SK-N-SH (cell line): ENCODE results near the gene SH3BP4. TPM values are rescaled to one million over a fixed set of nuclear protein-coding genes. Genes with fewer than 3 reads are reported as not detected.

ENCODE experiments used
- CTCF ChIA-PET: fragments of 300-600, 350-600 bp; formaldehyde crosslinking; extraction: SDS; loops from one replicate; lab custom pipeline; 2021; lab: Yijun Ruan, JAX
- POLR2A ChIA-PET: fragments of 350-600 bp; sonication (Branson Sonifier 250); formaldehyde crosslinking; extraction: SDS; loops from one replicate; lab custom pipeline; 2020; ENCODE audit warnings: antibody characterized with exemption, inconsistent platforms; lab: Yijun Ruan, JAX
- DNase-seq: peaks from one replicate; pipeline ENCODE4 v3.0.0; 2012
- H2AFZ ChIP-seq: fragments of 200-600 bp; sonication (generic); 2 replicates; pipeline ENCODE4 v1.8.1; 2016; ENCODE audit warnings: antibody characterized with exemption, mild to moderate bottlenecking, low read depth
- H3F3A ChIP-seq: fragments of 200-600 bp; sonication (generic); replicated peaks from 2 replicates; pipeline ENCODE3; 2016; ENCODE audit warnings: antibody characterized with exemption, mild to moderate bottlenecking; ENCODE audit not compliant: insufficient read depth
- H3K27ac ChIP-seq, 2 experiments: fragments of 200-500 bp in 1 of 2; fragments of 200-600 bp in 1 of 2; sonication (Bioruptor generic) in 1 of 2; sonication (generic), shearing (Covaris generic) in 1 of 2; 2 replicates each; pipeline versions ENCODE4 v1.5.1 to v1.6.1; 2014 to 2016; ENCODE audit warnings: low read depth in 2 of 2, inconsistent platforms in 1 of 2, low read length in 1 of 2, mild to moderate bottlenecking in 1 of 2, mixed read lengths in 1 of 2
- H3K27me3 ChIP-seq: fragments of 200-600 bp; sonication (generic), shearing (Covaris generic); 2 replicates; pipeline ENCODE4 v1.6.1; 2016; ENCODE audit warnings: mixed run types; ENCODE audit not compliant: insufficient read depth
- H3K36me3 ChIP-seq, 2 experiments: fragments of 200-500 bp in 1 of 2; fragments of 200-600 bp in 1 of 2; sonication (Bioruptor generic) in 1 of 2; sonication (generic) in 1 of 2; replicated peaks in 1 of 2; 2 replicates each; pipeline versions ENCODE3 to v1.5.1; 2014 to 2016; ENCODE audit warnings: low read length in 1 of 2, mild to moderate bottlenecking in 1 of 2; ENCODE audit not compliant: insufficient read depth in 2 of 2, control insufficient read depth in 1 of 2
- H3K4me1 ChIP-seq, 2 experiments: fragments of 200-500 bp in 1 of 2; fragments of 200-600 bp in 1 of 2; sonication (Bioruptor generic) in 1 of 2; sonication (generic), shearing (Covaris generic) in 1 of 2; 2 replicates each; pipeline versions ENCODE4 v1.5.1 to v1.6.1; 2014 to 2016; ENCODE audit warnings: low read depth in 1 of 2, low read length in 1 of 2, mixed run types in 1 of 2; ENCODE audit not compliant: insufficient read depth in 2 of 2, control insufficient read depth in 1 of 2
- H3K4me2 ChIP-seq: fragments of 200-600 bp; sonication (generic), shearing (Covaris generic); 2 replicates; pipeline ENCODE4 v1.6.1; 2017; ENCODE audit warnings: mixed run types
- H3K4me3 ChIP-seq, 2 experiments: fragments of 200-500 bp in 1 of 2; fragments of 200-600 bp in 1 of 2; sonication (Bioruptor generic) in 1 of 2; sonication (generic), shearing (Covaris generic) in 1 of 2; 2 replicates each; pipeline versions ENCODE4 v1.5.1 to v1.8.1; 2014 to 2016; ENCODE audit warnings: low read depth in 2 of 2, inconsistent platforms in 1 of 2, low read length in 1 of 2, mild to moderate bottlenecking in 1 of 2, mixed read lengths in 1 of 2, moderate library complexity in 1 of 2
- H3K79me2 ChIP-seq: fragments of 200-600 bp; sonication (generic); 2 replicates; pipeline ENCODE4 v1.8.1; 2017; ENCODE audit warnings: mild to moderate bottlenecking; ENCODE audit not compliant: insufficient read depth
- H3K9ac ChIP-seq: fragments of 200-600 bp; sonication (generic); 2 replicates; pipeline ENCODE4 v1.6.1; 2017; ENCODE audit warnings: mixed run types
- H3K9me2 ChIP-seq: fragments of 200-600 bp; sonication (generic); 2 replicates; pipeline ENCODE4 v1.6.1; 2017; ENCODE audit warnings: mixed run types
- H3K9me3 ChIP-seq: fragments of 200-600 bp; sonication (generic); 2 replicates; pipeline ENCODE4 v1.6.1; 2017; ENCODE audit warnings: mixed run types, mild to moderate bottlenecking, moderate library complexity
- H4K20me1 ChIP-seq: fragments of 200-600 bp; sonication (generic); 2 replicates; pipeline ENCODE4 v1.6.1; 2017; ENCODE audit warnings: mild to moderate bottlenecking, mixed run types; ENCODE audit not compliant: insufficient read depth
- CHD2 ChIP-seq: fragments of 150-350 bp; IDR thresholded peaks from 2 replicates; pipeline ENCODE4 v1.6.1; 2018; ENCODE audit warnings: low read length; ENCODE audit not compliant: partially characterized antibody
- EP300 ChIP-seq, 2 experiments: IDR thresholded peaks; 2 replicates each; pipeline versions ENCODE4 v1.4.0 to v1.6.1; 2012; ENCODE audit warnings: borderline replicate concordance in 1 of 2, low read depth in 1 of 2, low read length in 1 of 2
- FOSL2 ChIP-seq: IDR thresholded peaks from 2 replicates; pipeline ENCODE4 v1.4.0; 2012; ENCODE audit warnings: low read depth, mild to moderate bottlenecking, moderate library complexity, borderline replicate concordance
- FOXJ3 ChIP-seq: sonication (generic); formaldehyde crosslinking; IDR thresholded peaks from 2 replicates; pipeline ENCODE4 v1.5.1; 2020; ENCODE audit warnings: mild to moderate bottlenecking, missing genetic modification reagents
- FOXM1 ChIP-seq: IDR thresholded peaks from 2 replicates; pipeline ENCODE4 v1.4.0; 2012; ENCODE audit warnings: low read depth, mild to moderate bottlenecking
- GATA2 ChIP-seq: sonication (generic); formaldehyde crosslinking; IDR thresholded peaks from 2 replicates; pipeline ENCODE4 v1.5.0; 2020; ENCODE audit warnings: mild to moderate bottlenecking, missing genetic modification reagents
- MEF2A ChIP-seq: IDR thresholded peaks from 2 replicates; pipeline ENCODE4 v1.4.0; 2012; ENCODE audit warnings: low read depth, borderline replicate concordance
- MXI1 ChIP-seq: IDR thresholded peaks from 2 replicates; pipeline ENCODE4 v1.6.1; 2012; ENCODE audit warnings: mild to moderate bottlenecking, low read depth, low read length, improper control_type of control experiment
- NFIC ChIP-seq: IDR thresholded peaks from 2 replicates; pipeline ENCODE4 v1.4.0; 2012; ENCODE audit warnings: borderline replicate concordance
- NRF1 ChIP-seq: IDR thresholded peaks from 2 replicates; pipeline ENCODE4 v1.6.1; 2012; ENCODE audit warnings: low read depth, mild to moderate bottlenecking, low read length
- PBX3 ChIP-seq: IDR thresholded peaks from 2 replicates; pipeline ENCODE4; 2012
- POLR2AphosphoS5 ChIP-seq: IDR thresholded peaks from 2 replicates; pipeline ENCODE4 v1.6.1; 2012; ENCODE audit warnings: low read depth, low read length
- RCOR1 ChIP-seq: fragments of 150-350 bp; IDR thresholded peaks from 2 replicates; pipeline ENCODE4 v1.6.1; 2017; ENCODE audit warnings: antibody characterized with exemption, low read length
- RFX5 ChIP-seq: IDR thresholded peaks from 2 replicates; pipeline ENCODE4 v1.6.1; 2012; ENCODE audit warnings: mild to moderate bottlenecking, improper control_type of control experiment, low read length
- SIN3A ChIP-seq: IDR thresholded peaks from 2 replicates; pipeline ENCODE4 v1.6.1; 2012; ENCODE audit warnings: low read depth, mild to moderate bottlenecking, low read length, moderate library complexity, borderline replicate concordance
- SMC3 ChIP-seq: IDR thresholded peaks from 2 replicates; pipeline ENCODE4 v1.6.1; 2012; ENCODE audit warnings: low read depth, low read length, improper control_type of control experiment
- USF2 ChIP-seq: fragments of 150-350 bp; IDR thresholded peaks from 2 replicates; pipeline ENCODE4 v1.6.1; 2017; ENCODE audit warnings: antibody characterized with exemption, low read length, low read depth, borderline replicate concordance
- ZBTB33 ChIP-seq: IDR thresholded peaks from 2 replicates; pipeline ENCODE4 v1.4.0; 2012; ENCODE audit warnings: low read depth, borderline replicate concordance
- WGBS: methylation state at CpG from one replicate; pipeline ENCODE4 v1.1.6; 2017; ENCODE audit warnings: low lambda C conversion rate; 5-methylcytosine and 5-hydroxymethylcytosine counted together
- polyA plus RNA-seq, 3 experiments: library from polyadenylated mRNA; depleted of rRNA; stranded (reverse); fragments of >200 nt; gene quantifications; 2 replicates each; pipeline ENCODE4 v1.2.3, GENCODE V29; 2012

The SH3BP4 gene
- polyA plus RNA-seq, 1 of the 3 experiments (the other 2 are of a cell fraction), result 27.7 TPM

GRCh38 chr2:235047171-235048160 is 95.6 kb downstream of the SH3BP4 start:
- no peak overlapping the region for H3K9ac ChIP-seq
- peaks cover 12% of the 10 kb centered on the region for H3F3A ChIP-seq
- no peak overlapping the region for H2AFZ ChIP-seq
- H3K9me2 ChIP-seq, result no peaks in the 10 kb centered on the region
- H3K36me3 ChIP-seq, result peaks cover 27 to 37% of the 10 kb centered on the region in 2 experiments
- H3K27me3 ChIP-seq, result no peaks in the 10 kb centered on the region
- H3K9me3 ChIP-seq, result no peaks in the 10 kb centered on the region
- peaks cover 22% of the 10 kb centered on the region for H4K20me1 ChIP-seq
- peaks cover 21 to 34% of the 10 kb centered on the region in 2 experiments for H3K4me1 ChIP-seq
- H3K27ac ChIP-seq, result no peak overlapping the region
- ChIA-PET CTCF (no interaction called here), POLR2A (interaction anchor here (0.6 kb wide), 1 partner anchor 1673 kb away, joined by 4 read pairs; no protein-coding TSS in a partner anchor)
- H3K4me2 ChIP-seq, result no peak overlapping the region
- peaks cover 91% of the 10 kb centered on the region for H3K79me2 ChIP-seq
- 95% methylated on average over 24 of the region's 24 CpGs for WGBS
- no peak for DNase-seq
- TF ChIP-seq SMC3, result no peak
- TF ChIP-seq PBX3, result no peak
- TF ChIP-seq NFIC, result no peak
- TF ChIP-seq POLR2AphosphoS5, result no peak
- no peak for TF ChIP-seq EP300 (IDR thresholded peaks at IDR 0.05; ENCODE audit: borderline replicate concordance in 1 of 2, low read depth in 1 of 2, low read length in 1 of 2)
- no peak for TF ChIP-seq RFX5
- TF ChIP-seq GATA2 (CRISPR knock-in tag), result no peak
- TF ChIP-seq USF2, result no peak
- TF ChIP-seq RCOR1, result no peak
- TF ChIP-seq FOXJ3, result no peak
- TF ChIP-seq MXI1, result no peak
- TF ChIP-seq CHD2, result no peak
- TF ChIP-seq NRF1, result no peak
- no peak for TF ChIP-seq SIN3A
- no peak for TF ChIP-seq MEF2A
- no peak for TF ChIP-seq FOSL2
- no peak for TF ChIP-seq ZBTB33
- no peak for TF ChIP-seq FOXM1
- no peak overlapping the region for H3K4me3 ChIP-seq
